HK-2 (cell line): ENCODE results near the gene RS1.

ENCODE experiments used
- DNase-seq: peaks from one replicate; pipeline ENCODE4 v3.0.0-alpha.2; 2018; ENCODE audit not compliant: unreplicated experiment

Gene RS1

DNA sequence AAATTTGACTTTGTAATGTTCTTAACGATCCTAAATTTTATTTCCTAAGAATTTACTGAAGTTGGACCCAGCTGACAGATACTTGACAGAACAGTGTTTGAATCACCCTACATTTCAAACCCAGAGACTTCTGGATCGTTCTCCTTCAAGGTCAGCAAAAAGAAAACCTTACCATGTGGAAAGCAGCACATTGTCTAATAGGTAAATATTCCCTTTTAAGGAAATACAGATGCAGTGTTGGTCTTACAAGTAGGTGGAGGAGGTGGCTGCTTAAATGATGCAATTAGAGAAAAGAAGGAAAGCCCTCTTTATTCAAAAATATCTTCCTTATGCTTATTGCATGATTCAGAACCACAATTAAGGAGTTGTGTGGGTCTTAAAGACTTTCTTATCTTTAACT lies 73.5 kb downstream of the RS1 start:
- no peak for DNase-seq

DNA sequence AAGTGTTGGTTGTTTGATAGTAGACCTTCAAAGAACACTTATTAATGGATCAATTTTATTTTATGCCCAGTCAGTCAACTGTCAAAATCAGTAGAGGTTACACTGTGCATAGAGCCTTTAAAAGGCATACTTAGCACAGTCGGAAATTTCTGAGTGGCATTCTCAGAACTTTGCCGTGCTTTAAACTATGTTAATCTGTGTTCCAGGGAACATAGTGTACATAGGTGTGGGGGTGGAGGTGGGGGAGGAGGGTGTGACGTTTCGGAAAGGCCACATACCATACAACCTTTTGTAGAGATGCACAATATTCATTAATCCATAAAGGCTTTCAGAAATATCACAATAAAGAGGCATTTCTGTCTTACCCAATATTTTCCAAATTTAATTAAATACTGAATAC lies 75.8 kb downstream of the RS1 start:
- DNase-seq: no peak

DNA sequence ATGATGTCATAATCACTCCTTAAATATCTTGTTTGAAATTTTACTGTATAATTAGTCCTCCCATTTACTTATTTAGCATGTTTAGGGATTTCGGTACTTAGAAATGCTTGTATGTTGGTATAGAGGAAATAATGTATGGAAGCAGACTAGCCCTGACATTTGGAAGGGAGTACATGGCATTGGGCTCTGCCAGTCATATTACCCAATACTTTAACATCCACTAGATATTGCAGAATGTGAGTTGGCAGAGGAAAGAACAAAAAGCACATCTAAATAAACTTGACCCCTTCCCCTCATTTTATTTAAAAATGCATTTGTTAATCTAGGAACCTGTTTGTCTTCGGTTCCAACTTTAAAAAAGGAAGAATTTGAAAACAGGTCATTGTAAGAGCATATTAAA lies 77.8 kb downstream of the RS1 start:
- DNase-seq: no peak

DNA sequence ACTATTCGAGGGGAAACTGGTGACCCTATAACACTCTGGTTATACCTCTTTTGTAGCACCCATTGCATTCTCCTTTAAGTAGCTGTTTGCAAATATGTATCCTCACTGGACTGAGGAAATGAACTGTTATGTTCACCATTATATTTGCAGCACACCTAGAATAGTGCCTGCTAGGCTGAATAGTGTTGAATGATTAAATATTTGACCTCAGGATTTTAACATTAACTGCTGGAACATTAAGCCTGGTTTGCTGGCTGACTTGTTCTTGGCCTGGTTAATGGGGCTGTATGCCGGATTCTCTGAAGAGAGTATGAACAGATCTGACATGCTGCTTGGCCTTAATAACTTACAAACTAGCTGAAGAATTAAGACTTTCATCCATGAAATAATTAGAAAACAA lies 80.1 kb downstream of the RS1 start:
- no peak for DNase-seq
